Neural progenitor cell (in vitro differentiated cells): ENCODE results near the gene AIP. TPM values are rescaled to one million over a fixed set of nuclear protein-coding genes. Genes with fewer than 3 reads are reported as not detected.

ENCODE experiments used
- DNase-seq: peaks from one replicate; pipeline ENCODE4 v3.0.0-alpha.2; 2016; ENCODE audit warnings: low spot score
- H2AFZ ChIP-seq: fragments of 200-600 bp; sonication (generic); replicated peaks from 2 replicates; pipeline ENCODE4 v1.6.1; 2016; ENCODE audit warnings: antibody characterized with exemption
- H3F3A ChIP-seq: fragments of 200-600 bp; sonication (generic); 2 replicates; pipeline ENCODE4 v1.6.1; 2016; ENCODE audit warnings: antibody characterized with exemption, low read depth
- H3K27ac ChIP-seq: fragments of 200-600 bp; sonication (generic); 2 replicates; pipeline ENCODE4 v1.5.1; 2016; ENCODE audit warnings: mild to moderate bottlenecking
- H3K27me3 ChIP-seq: fragments of 200-600 bp; sonication (generic); 2 replicates; pipeline ENCODE4 v1.6.1; 2016; ENCODE audit warnings: mild to moderate bottlenecking, moderate library complexity
- H3K36me3 ChIP-seq: fragments of 200-600 bp; sonication (generic); 2 replicates; pipeline ENCODE4 v1.5.1; 2016
- H3K4me1 ChIP-seq: fragments of 200-600 bp; sonication (generic); 2 replicates; pipeline ENCODE4 v1.6.1; 2016; ENCODE audit warnings: mixed run types
- H3K4me2 ChIP-seq: fragments of 200-600 bp; sonication (generic); 2 replicates; pipeline ENCODE4 v1.6.1; 2016
- H3K4me3 ChIP-seq: fragments of 200-600 bp; sonication (generic); 2 replicates; pipeline ENCODE4 v1.5.1; 2016
- H3K79me2 ChIP-seq: fragments of 200-600 bp; sonication (generic); 2 replicates; pipeline ENCODE4 v1.6.1; 2016; ENCODE audit warnings: low read depth
- H3K9ac ChIP-seq: fragments of 200-600 bp; sonication (generic); 2 replicates; pipeline ENCODE4 v1.6.1; 2016
- H3K9me3 ChIP-seq: fragments of 200-600 bp; sonication (generic); 2 replicates; pipeline ENCODE4 v1.5.1; 2016; ENCODE audit warnings: low read depth
- H4K20me1 ChIP-seq: fragments of 200-600 bp; sonication (generic); 2 replicates; pipeline ENCODE4 v1.6.1; 2016; ENCODE audit warnings: low read depth
- H3K27ac Mint-ChIP-seq: 3 replicates; pipeline ENCODE4 v1.8.0; 2021; ENCODE audit warnings: mixed read lengths
- H3K27me3 Mint-ChIP-seq: 2 replicates; pipeline ENCODE4 v1.8.0; 2022; ENCODE audit warnings: low read depth, mild to moderate bottlenecking, inconsistent platforms, moderate library complexity, mixed read lengths; ENCODE audit not compliant: insufficient read depth
- H3K36me3 Mint-ChIP-seq: 3 replicates; pipeline ENCODE4 v1.8.0; 2021; ENCODE audit warnings: mixed read lengths
- H3K4me1 Mint-ChIP-seq: 3 replicates; pipeline ENCODE4 v1.8.0; 2021; ENCODE audit warnings: mixed read lengths
- H3K4me3 Mint-ChIP-seq: 3 replicates; pipeline ENCODE4 v1.8.0; 2021; ENCODE audit warnings: mild to moderate bottlenecking, moderate library complexity, mixed read lengths
- H3K9me3 Mint-ChIP-seq: 3 replicates; pipeline ENCODE4 v1.8.0; 2020; ENCODE audit warnings: mixed read lengths
- CTCF ChIP-seq: fragments of 200-600 bp; sonication (generic); IDR thresholded peaks from 2 replicates; pipeline ENCODE4 v1.5.1; 2017; ENCODE audit warnings: antibody characterized with exemption, mild to moderate bottlenecking
- EZH2 ChIP-seq: fragments of 200-600 bp; sonication (generic); IDR thresholded peaks from 2 replicates; pipeline ENCODE4 v1.6.1; 2017; ENCODE audit warnings: antibody characterized with exemption, mild to moderate bottlenecking, moderate library complexity
- EZH2phosphoT487 ChIP-seq: fragments of 200-600 bp; sonication (generic); IDR thresholded peaks from 2 replicates; pipeline ENCODE4 v1.6.1; 2017; ENCODE audit warnings: antibody characterized with exemption
- total RNA-seq: library from RNA; depleted of rRNA; stranded (reverse); fragments of >200 nt; gene quantifications from 2 replicates; pipeline ENCODE4 v1.2.3, GENCODE V29; 2015; ENCODE audit warnings: low replicate concordance

Gene AIP
- total RNA-seq, 1 donor from 2014 or later: 20.3 TPM

GRCh38 chr11:67535561-67535960 lies 52.7 kb downstream of the AIP start:
- DNase-seq: no peak
- peaks cover 19% of the 10 kb centered on the region for H3K9me3 ChIP-seq
- no peaks in the 10 kb centered on the region for H3K4me1 Mint-ChIP-seq
- no peak overlapping the region for H3K27ac Mint-ChIP-seq
- H3K4me3 Mint-ChIP-seq: no peak overlapping the region
- H2AFZ ChIP-seq: no peak overlapping the region
- no peaks in the 10 kb centered on the region for H3K4me1 ChIP-seq
- peaks cover 6% of the 10 kb centered on the region for H3K27me3 Mint-ChIP-seq
- H3K4me3 ChIP-seq: no peak overlapping the region
- H3F3A ChIP-seq: no peaks in the 10 kb centered on the region
- no peaks in the 10 kb centered on the region for H3K36me3 Mint-ChIP-seq
- no peak overlapping the region for H3K27ac ChIP-seq
- TF ChIP-seq EZH2phosphoT487 (no peak), CTCF (no peak), EZH2 (no peak)
- no peak overlapping the region for H3K9ac ChIP-seq
- no peak overlapping the region for H3K4me2 ChIP-seq
- no peaks in the 10 kb centered on the region for H3K36me3 ChIP-seq
- H3K9me3 Mint-ChIP-seq: peaks cover 32% of the 10 kb centered on the region
- no peaks in the 10 kb centered on the region for H3K79me2 ChIP-seq
- no peaks in the 10 kb centered on the region for H3K27me3 ChIP-seq
- no peaks in the 10 kb centered on the region for H4K20me1 ChIP-seq

GRCh38 chr11:67538306-67538705 lies 55.5 kb downstream of the AIP start:
- no peak overlapping the region for H3K4me3 Mint-ChIP-seq
- Histone ChIP-seq H3F3A (peaks cover 4% of the 10 kb centered on the region), H3K36me3 (no peaks in the 10 kb centered on the region), H3K4me2 (no peak overlapping the region), H4K20me1 (no peaks in the 10 kb centered on the region), H3K27me3 (no peaks in the 10 kb centered on the region), H3K79me2 (no peaks in the 10 kb centered on the region), H3K9ac (no peak overlapping the region), H3K4me3 (no peak overlapping the region), H2AFZ (no peak overlapping the region), H3K4me1 (peaks cover 6% of the 10 kb centered on the region), H3K27ac (no peak overlapping the region), H3K9me3 (peaks cover 19% of the 10 kb centered on the region)
- H3K4me1 Mint-ChIP-seq: peaks cover 4% of the 10 kb centered on the region
- no peak for DNase-seq
- no peaks in the 10 kb centered on the region for H3K36me3 Mint-ChIP-seq
- H3K9me3 Mint-ChIP-seq: peaks cover 23% of the 10 kb centered on the region
- peaks cover 8% of the 10 kb centered on the region for H3K27me3 Mint-ChIP-seq
- no peak overlapping the region for H3K27ac Mint-ChIP-seq
- TF ChIP-seq CTCF (no peak), EZH2phosphoT487 (no peak), EZH2 (no peak)

- Histone ChIP-seq H3K4me2 (no peak overlapping the region), H3K27me3 (no peaks in the 10 kb centered on the region), H3K4me3 (no peak overlapping the region), H3K36me3 (no peaks in the 10 kb centered on the region), H3K27ac (no peak overlapping the region), H2AFZ (no peak overlapping the region), H3K79me2 (no peaks in the 10 kb centered on the region), H3F3A (peaks cover 4% of the 10 kb centered on the region), H3K4me1 (peaks cover 6% of the 10 kb centered on the region), H4K20me1 (no peaks in the 10 kb centered on the region), H3K9me3 (peaks cover 14% of the 10 kb centered on the region), H3K9ac (no peak overlapping the region)
- H3K27ac Mint-ChIP-seq: no peak overlapping the region
- peaks cover 6% of the 10 kb centered on the region for H3K27me3 Mint-ChIP-seq
- no peak for TF ChIP-seq EZH2phosphoT487
- no peak for TF ChIP-seq CTCF
- TF ChIP-seq EZH2: no peak
- H3K4me3 Mint-ChIP-seq: no peak overlapping the region
- no peak for DNase-seq
- peaks cover 19% of the 10 kb centered on the region for H3K9me3 Mint-ChIP-seq
- no peaks in the 10 kb centered on the region for H3K36me3 Mint-ChIP-seq
- H3K4me1 Mint-ChIP-seq: peaks cover 4% of the 10 kb centered on the region
Measured at GRCh38 chr11:67538823-67539505, 56.1 kb downstream of the AIP start.
